Activated naive CD8-positive, alpha-beta T cell treated with anti-CD3 and anti-CD28 coated beads, Interleukin-2, amount 50 U/mL, for 24 hours (primary cell): ENCODE results near the gene HIC1.

Experiments used
- ATAC-seq: fragments of 150-1000 bp; cut with Tn5 transposase; one replicate; pipeline ENCODE4 v1.10.0; 2021
- DNase-seq: peaks from one replicate; pipeline ENCODE4 v3.0.0; 2021
- H3K27ac Mint-ChIP-seq: one replicate; pipeline ENCODE4 v1.8.0; 2021; ENCODE audit warnings: mild to moderate bottlenecking, mixed read lengths
- H3K27me3 Mint-ChIP-seq: one replicate; pipeline ENCODE4 v1.8.0; 2021; ENCODE audit warnings: mixed read lengths
- H3K36me3 Mint-ChIP-seq: one replicate; pipeline ENCODE4 v1.8.0; 2021; ENCODE audit warnings: low read depth, mixed read lengths
- H3K4me1 Mint-ChIP-seq: one replicate; pipeline ENCODE4 v1.8.0; 2021; ENCODE audit warnings: mixed read lengths
- H3K4me3 Mint-ChIP-seq: one replicate; pipeline ENCODE4 v1.8.0; 2021; ENCODE audit warnings: mild to moderate bottlenecking, moderate library complexity, mixed read lengths
- H3K9me3 Mint-ChIP-seq: one replicate; pipeline ENCODE4 v1.8.0; 2021; ENCODE audit warnings: mixed read lengths

HIC1 gene

GRCh38 chr17:2049333-2050299 is 5.3 kb upstream of the HIC1 start:
- Mint-ChIP-seq H3K36me3 (peaks cover 4% of the 10 kb centered on the region), H3K9me3 (no peaks in the 10 kb centered on the region), H3K4me1 (peaks cover 29% of the 10 kb centered on the region), H3K4me3 (peak overlapping the region; percentile 73), H3K27me3 (peaks cover 26% of the 10 kb centered on the region), H3K27ac (peak overlapping the region; percentile 54)
- ATAC-seq, result peak; percentile 33
- peak; percentile 91 for DNase-seq

DNA sequence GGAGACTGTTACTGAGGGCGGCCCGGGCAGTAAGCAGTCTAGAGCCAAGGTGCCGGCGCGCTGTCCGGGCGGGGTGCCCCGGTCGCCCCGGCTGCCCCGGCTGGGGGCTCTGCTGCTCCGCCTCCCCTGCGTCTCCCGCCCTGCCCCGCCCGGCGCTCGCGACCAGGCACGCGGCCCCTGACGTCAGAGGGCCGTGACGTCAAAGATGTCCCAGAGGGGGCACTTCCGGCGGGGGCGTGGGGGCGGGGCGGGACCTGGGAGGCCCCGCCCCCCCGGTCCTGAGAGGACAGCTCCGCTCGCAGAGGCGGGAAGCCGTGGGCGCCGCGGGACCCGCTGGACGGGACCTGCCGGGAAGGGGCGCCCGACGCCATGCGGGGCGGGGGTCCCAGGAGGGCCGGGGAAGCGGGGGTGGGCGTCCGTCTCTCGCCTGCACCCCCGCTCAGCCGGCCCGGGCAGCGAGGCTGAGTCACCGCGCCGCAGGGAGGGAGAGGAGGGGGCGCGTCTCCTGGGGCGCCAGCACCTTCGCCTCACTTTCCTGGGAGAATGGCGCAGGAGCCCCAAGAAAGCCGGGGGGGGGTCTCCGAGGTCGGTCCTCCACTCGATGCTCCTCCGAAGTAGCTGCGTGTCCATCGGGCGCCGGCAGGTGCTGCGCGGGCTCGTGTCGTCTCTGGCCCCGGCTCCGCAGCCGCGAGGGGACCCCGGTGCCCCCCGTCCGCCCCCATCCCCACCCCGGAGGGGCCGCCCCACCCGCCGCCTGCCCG is 4.4 kb upstream of the HIC1 start:
- Mint-ChIP-seq H3K27me3 (peaks cover 26% of the 10 kb centered on the region), H3K4me1 (peaks cover 30% of the 10 kb centered on the region), H3K36me3 (peaks cover 2% of the 10 kb centered on the region), H3K27ac (no peak overlapping the region), H3K9me3 (no peaks in the 10 kb centered on the region), H3K4me3 (peak overlapping the region; percentile 32)
- DNase-seq, result peak; percentile 75
- ATAC-seq, result no peak

- DNase-seq (peak; percentile 42), ATAC-seq (no peak)
- Mint-ChIP-seq H3K36me3 (peaks cover 2% of the 10 kb centered on the region), H3K4me1 (peaks cover 30% of the 10 kb centered on the region), H3K4me3 (peak overlapping the region; percentile 32), H3K27me3 (peaks cover 26% of the 10 kb centered on the region), H3K27ac (no peak overlapping the region), H3K9me3 (no peaks in the 10 kb centered on the region)
Observed at GRCh38 chr17:2051061-2051932, 3.6 kb upstream of the HIC1 start.

DNA sequence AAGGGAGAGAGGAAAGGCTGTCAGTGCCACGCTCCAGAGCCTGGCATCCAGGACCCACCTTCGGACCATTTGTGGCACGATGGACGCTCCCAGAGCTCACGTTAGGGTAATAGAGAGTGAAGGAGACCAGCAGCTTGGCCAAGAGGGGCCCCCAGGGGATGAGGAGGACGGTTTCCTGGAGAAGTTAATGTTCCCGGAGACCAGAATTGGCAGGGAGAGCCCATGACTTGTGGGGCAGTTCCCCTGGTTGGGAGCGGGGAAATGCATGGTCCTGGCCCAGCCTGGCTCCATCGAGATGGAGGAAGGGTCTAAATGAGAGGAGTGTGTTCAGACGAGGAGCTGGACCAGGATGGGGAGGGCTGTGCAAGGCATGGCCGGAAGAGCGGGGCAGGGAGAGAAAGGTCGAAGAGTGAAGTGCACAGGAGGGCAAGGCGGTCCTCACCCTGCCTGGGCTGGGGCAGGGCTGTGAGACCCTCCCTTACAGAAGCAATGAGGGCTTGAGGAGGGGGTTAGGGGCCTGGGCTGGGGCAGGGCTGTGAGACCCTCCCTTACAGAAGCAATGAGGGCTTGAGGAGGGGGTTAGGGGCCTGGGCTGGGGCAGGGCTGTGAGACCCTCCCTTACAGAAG is 2.9 kb upstream of the HIC1 start:
- no peaks in the 10 kb centered on the region for H3K9me3 Mint-ChIP-seq
- DNase-seq (no peak), ATAC-seq (no peak)
- H3K27ac Mint-ChIP-seq, result peak overlapping the region; percentile 42
- peaks cover 33% of the 10 kb centered on the region for H3K4me1 Mint-ChIP-seq
- H3K4me3 Mint-ChIP-seq, result peak overlapping the region; percentile 24
- peaks cover 26% of the 10 kb centered on the region for H3K27me3 Mint-ChIP-seq
- peaks cover 2% of the 10 kb centered on the region for H3K36me3 Mint-ChIP-seq

DNA sequence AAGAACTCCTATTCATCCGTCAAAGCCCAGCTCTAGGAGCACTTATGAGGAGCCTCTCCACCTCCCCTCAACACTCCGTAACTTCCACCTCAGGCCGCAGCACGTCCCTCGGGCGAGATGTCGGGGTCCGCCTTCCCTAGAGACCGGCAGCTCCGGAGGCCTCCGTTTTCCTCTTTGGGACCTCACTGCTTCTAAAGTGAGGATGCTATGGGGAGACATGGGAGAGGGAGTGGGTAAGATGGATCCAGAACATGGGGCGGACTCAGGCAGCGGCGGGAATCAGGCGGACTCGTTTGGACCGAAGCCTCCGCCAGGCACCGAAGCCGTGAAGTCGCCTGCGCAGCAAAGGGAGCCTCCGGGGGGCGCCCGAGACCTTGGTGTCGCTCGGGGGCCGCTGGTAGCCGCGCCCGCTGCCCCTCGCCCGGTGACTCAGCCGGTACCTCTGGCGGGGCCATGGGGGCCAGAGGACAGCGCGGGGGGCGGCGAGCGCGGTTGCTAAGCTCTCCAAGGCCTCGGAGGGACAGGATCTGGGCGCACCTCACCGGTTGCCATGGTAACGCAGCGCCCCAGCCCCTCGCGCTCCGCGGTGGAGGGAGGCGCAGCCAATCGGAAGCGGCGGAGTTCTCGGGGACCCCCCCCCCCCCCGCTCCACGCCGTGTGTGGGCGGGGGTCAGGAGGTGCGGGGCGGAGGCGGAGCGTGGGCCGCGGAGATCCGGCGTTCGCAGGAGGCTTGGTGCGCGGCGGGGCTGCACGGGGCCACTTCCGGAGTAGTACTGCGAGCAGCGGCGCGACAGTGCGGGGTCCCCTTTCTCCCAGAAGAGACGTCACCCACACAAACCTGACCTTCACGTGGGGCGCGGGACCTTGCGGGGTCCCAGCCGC is 1.3 kb upstream of the HIC1 start:
- peaks cover 34% of the 10 kb centered on the region for H3K4me1 Mint-ChIP-seq
- peak; percentile 86 for DNase-seq
- H3K4me3 Mint-ChIP-seq, result peak overlapping the region; percentile 70
- peaks cover 24% of the 10 kb centered on the region for H3K27me3 Mint-ChIP-seq
- H3K27ac Mint-ChIP-seq, result no peak overlapping the region
- H3K36me3 Mint-ChIP-seq, result peaks cover 2% of the 10 kb centered on the region
- peak; percentile 18 for ATAC-seq
- no peaks in the 10 kb centered on the region for H3K9me3 Mint-ChIP-seq

DNA sequence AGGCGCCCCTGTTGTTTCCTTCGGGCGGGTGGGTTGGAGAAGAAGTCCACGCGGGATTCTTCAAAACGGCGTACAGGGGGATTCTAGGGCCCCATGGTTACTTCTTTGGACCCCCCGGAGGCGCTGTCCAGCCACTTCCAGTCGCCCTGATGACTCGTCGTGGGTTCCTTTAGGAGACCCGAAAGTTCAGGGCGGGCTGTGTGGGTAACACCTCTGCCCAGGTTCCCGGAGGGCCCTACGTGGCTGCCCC is 716 bp upstream of the HIC1 start:
- peak overlapping the region; percentile 70 for H3K4me3 Mint-ChIP-seq
- H3K4me1 Mint-ChIP-seq, result peaks cover 31% of the 10 kb centered on the region
- ATAC-seq (no peak), DNase-seq (peak; percentile 63)
- peaks cover 2% of the 10 kb centered on the region for H3K36me3 Mint-ChIP-seq
- no peaks in the 10 kb centered on the region for H3K9me3 Mint-ChIP-seq
- H3K27me3 Mint-ChIP-seq, result peaks cover 23% of the 10 kb centered on the region
- no peak overlapping the region for H3K27ac Mint-ChIP-seq

DNA sequence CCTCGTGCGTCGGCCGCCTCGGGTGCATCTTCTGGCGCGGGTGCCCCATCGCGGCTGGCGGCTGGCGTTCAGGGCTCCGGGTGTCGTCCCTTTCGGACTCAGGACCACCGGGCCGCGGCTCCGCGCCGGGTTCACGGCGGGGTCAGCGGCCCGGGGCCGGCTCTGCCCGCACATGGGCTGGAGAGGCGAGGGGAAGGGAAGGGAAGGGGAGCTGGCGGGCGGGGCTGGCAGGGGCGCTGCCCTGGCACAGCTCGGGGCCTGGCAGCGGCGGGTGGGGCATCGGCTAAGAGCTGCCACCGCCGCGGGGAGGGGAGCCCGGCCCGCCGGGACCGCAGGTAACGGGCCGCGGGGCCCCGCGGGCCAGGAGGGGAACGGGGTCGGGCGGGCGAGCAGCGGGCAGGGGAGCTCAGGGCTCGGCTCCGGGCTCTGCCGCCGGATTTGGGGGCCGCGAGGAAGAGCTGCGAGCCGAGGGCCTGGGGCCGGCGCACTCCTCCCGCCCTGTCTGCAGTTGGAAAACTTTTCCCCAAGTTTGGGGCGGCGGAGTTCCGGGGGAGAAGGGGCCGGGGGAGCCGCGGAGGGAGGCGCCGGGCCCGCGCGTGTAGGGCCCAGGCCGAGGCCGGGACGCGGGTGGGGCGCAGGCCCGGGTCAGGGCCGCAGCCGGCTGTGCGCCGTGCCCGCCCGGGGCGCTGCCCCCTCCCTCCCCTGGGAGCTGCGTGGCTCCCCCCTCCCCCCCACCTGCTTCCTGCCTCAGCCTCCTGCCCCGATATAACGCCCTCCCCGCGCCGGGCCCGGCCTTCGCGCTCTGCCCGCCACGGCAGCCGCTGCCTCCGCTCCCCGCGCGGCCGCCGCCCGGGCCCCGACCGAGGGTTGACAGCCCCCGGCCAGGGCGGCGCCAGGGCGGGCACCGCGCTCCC is 646 bp downstream of the HIC1 start:
- H3K27me3 Mint-ChIP-seq, result peaks cover 31% of the 10 kb centered on the region
- H3K4me3 Mint-ChIP-seq, result peak overlapping the region; percentile 70
- no peak overlapping the region for H3K27ac Mint-ChIP-seq
- no peaks in the 10 kb centered on the region for H3K9me3 Mint-ChIP-seq
- H3K36me3 Mint-ChIP-seq, result peaks cover 10% of the 10 kb centered on the region
- peak; percentile 52 for DNase-seq
- no peak for ATAC-seq
- peaks cover 35% of the 10 kb centered on the region for H3K4me1 Mint-ChIP-seq

- peaks cover 30% of the 10 kb centered on the region for H3K27me3 Mint-ChIP-seq
- H3K27ac Mint-ChIP-seq, result no peak overlapping the region
- no peaks in the 10 kb centered on the region for H3K9me3 Mint-ChIP-seq
- peak; percentile 49 for DNase-seq
- no peak for ATAC-seq
- H3K4me3 Mint-ChIP-seq, result peak overlapping the region; percentile 70
- peaks cover 14% of the 10 kb centered on the region for H3K36me3 Mint-ChIP-seq
- H3K4me1 Mint-ChIP-seq, result peaks cover 33% of the 10 kb centered on the region
Observed at GRCh38 chr17:2056206-2057174, 1.6 kb downstream of the HIC1 start.

DNA sequence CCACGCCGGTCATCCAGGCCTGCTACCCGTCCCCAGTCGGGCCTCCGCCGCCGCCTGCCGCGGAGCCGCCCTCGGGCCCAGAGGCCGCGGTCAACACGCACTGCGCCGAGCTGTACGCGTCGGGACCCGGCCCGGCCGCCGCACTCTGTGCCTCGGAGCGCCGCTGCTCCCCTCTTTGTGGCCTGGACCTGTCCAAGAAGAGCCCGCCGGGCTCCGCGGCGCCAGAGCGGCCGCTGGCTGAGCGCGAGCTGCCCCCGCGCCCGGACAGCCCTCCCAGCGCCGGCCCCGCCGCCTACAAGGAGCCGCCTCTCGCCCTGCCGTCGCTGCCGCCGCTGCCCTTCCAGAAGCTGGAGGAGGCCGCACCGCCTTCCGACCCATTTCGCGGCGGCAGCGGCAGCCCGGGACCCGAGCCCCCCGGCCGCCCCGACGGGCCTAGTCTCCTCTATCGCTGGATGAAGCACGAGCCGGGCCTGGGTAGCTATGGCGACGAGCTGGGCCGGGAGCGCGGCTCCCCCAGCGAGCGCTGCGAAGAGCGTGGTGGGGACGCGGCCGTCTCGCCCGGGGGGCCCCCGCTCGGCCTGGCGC is 2.4 kb downstream of the HIC1 start:
- ATAC-seq, result no peak
- Mint-ChIP-seq H3K4me1 (peaks cover 27% of the 10 kb centered on the region), H3K27me3 (peaks cover 23% of the 10 kb centered on the region), H3K36me3 (peaks cover 21% of the 10 kb centered on the region), H3K4me3 (no peak overlapping the region), H3K27ac (no peak overlapping the region), H3K9me3 (no peaks in the 10 kb centered on the region)
- peak; percentile 18 for DNase-seq

DNA sequence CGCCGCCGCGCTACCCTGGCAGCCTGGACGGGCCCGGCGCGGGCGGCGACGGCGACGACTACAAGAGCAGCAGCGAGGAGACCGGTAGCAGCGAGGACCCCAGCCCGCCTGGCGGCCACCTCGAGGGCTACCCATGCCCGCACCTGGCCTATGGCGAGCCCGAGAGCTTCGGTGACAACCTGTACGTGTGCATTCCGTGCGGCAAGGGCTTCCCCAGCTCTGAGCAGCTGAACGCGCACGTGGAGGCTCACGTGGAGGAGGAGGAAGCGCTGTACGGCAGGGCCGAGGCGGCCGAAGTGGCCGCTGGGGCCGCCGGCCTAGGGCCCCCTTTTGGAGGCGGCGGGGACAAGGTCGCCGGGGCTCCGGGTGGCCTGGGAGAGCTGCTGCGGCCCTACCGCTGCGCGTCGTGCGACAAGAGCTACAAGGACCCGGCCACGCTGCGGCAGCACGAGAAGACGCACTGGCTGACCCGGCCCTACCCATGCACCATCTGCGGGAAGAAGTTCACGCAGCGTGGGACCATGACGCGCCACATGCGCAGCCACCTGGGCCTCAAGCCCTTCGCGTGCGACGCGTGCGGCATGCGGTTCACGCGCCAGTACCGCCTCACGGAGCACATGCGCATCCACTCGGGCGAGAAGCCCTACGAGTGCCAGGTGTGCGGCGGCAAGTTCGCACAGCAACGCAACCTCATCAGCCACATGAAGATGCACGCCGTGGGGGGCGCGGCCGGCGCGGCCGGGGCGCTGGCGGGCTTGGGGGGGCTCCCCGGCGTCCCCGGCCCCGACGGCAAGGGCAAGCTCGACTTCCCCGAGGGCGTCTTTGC is 3.1 kb downstream of the HIC1 start:
- Mint-ChIP-seq H3K9me3 (no peaks in the 10 kb centered on the region), H3K36me3 (peaks cover 25% of the 10 kb centered on the region), H3K4me1 (peaks cover 26% of the 10 kb centered on the region), H3K27me3 (peaks cover 21% of the 10 kb centered on the region), H3K27ac (no peak overlapping the region), H3K4me3 (no peak overlapping the region)
- ATAC-seq, result no peak
- DNase-seq, result peak; percentile 31
